WTC11 (cell line): ENCODE results near the gene ELFN2. TPM values are rescaled to one million over a fixed set of nuclear protein-coding genes. Genes with fewer than 3 reads are reported as not detected.

Experiments
- ATAC-seq: fragments of 200-7000 bp; cut with Tn5 transposase; 2 replicates; pipeline ENCODE4 v1.10.0; 2021; ENCODE audit warnings: mild to moderate bottlenecking, moderate library complexity
- CTCF ChIA-PET: fragments of 300-600 bp; sonication (Branson Sonifier 250); formaldehyde crosslinking; loops from one replicate; lab custom pipeline; 2021; ENCODE audit warnings: antibody characterized with exemption; lab: Charles Lee
- POLR2A ChIA-PET: fragments of 350-600 bp; sonication (Branson Sonifier 250); formaldehyde crosslinking; loops from one replicate; lab custom pipeline; 2021; ENCODE audit warnings: antibody characterized with exemption; lab: Charles Lee
- DNase-seq: peaks from one replicate; pipeline ENCODE4 v3.0.0; 2021; ENCODE audit warnings: low spot score
- H3K27ac Mint-ChIP-seq: 2 replicates; pipeline ENCODE4 v1.8.0; 2021; ENCODE audit warnings: mixed read lengths
- H3K27me3 Mint-ChIP-seq: 2 replicates; pipeline ENCODE4 v1.8.0; 2021; ENCODE audit warnings: low read depth, mild to moderate bottlenecking, moderate library complexity, mixed read lengths
- H3K36me3 Mint-ChIP-seq: 2 replicates; pipeline ENCODE4 v1.8.0; 2021; ENCODE audit warnings: mixed read lengths
- H3K4me1 Mint-ChIP-seq: 2 replicates; pipeline ENCODE4 v1.8.0; 2022; ENCODE audit warnings: mixed read lengths
- H3K4me3 Mint-ChIP-seq: 2 replicates; pipeline ENCODE4 v1.8.0; 2021; ENCODE audit warnings: mild to moderate bottlenecking, moderate library complexity, mixed read lengths
- H3K9me3 Mint-ChIP-seq: 2 replicates; pipeline ENCODE4 v1.8.0; 2021; ENCODE audit warnings: mixed read lengths
- CREB1 ChIP-seq: sonication (generic); formaldehyde crosslinking; IDR thresholded peaks from 2 replicates; pipeline ENCODE4 v1.8.0; 2023; ENCODE audit warnings: mild to moderate bottlenecking, missing genetic modification reagents
- CTCF ChIP-seq: fragments of 200-600 bp; IDR thresholded peaks from 2 replicates; pipeline ENCODE4 v1.8.0; 2022; ENCODE audit warnings: antibody characterized with exemption
- E2F1 ChIP-seq: sonication (generic); formaldehyde crosslinking; IDR thresholded peaks from 2 replicates; pipeline ENCODE4 v1.8.0; 2022; ENCODE audit warnings: mild to moderate bottlenecking, missing genetic modification reagents
- EMX1 ChIP-seq: fragments of 250-450 bp; sonication (Bioruptor Pico); IDR thresholded peaks from 2 replicates; pipeline ENCODE4 v1.8.0; 2021; ENCODE audit warnings: mild to moderate bottlenecking
- ETV6 ChIP-seq: sonication (generic); formaldehyde crosslinking; IDR thresholded peaks from 2 replicates; pipeline ENCODE4 v1.8.1; 2022; ENCODE audit warnings: mild to moderate bottlenecking, missing genetic modification reagents
- HMGA2 ChIP-seq: fragments of 250-450 bp; sonication (Bioruptor Pico); IDR thresholded peaks from 2 replicates; pipeline ENCODE4 v1.4.0; 2021; ENCODE audit warnings: mild to moderate bottlenecking, moderate library complexity
- HMGXB4 ChIP-seq: sonication (generic); formaldehyde crosslinking; IDR thresholded peaks from 2 replicates; pipeline ENCODE4 v1.8.1; 2023; ENCODE audit warnings: mild to moderate bottlenecking, moderate library complexity, missing genetic modification reagents
- IRF2 ChIP-seq: sonication (generic); formaldehyde crosslinking; IDR thresholded peaks from 2 replicates; pipeline ENCODE4 v1.8.0; 2022; ENCODE audit warnings: low read depth, missing genetic modification reagents, borderline replicate concordance
- MAX ChIP-seq: sonication (generic); formaldehyde crosslinking; IDR thresholded peaks from 2 replicates; pipeline ENCODE4 v1.8.0; 2022; ENCODE audit warnings: mild to moderate bottlenecking, missing genetic modification reagents
- NFYB ChIP-seq: sonication (generic); formaldehyde crosslinking; conservative IDR thresholded peaks from 2 replicates; pipeline ENCODE4 v1.8.0; 2022; ENCODE audit warnings: low read depth, missing genetic modification reagents
- NR2C2 ChIP-seq: sonication (generic); formaldehyde crosslinking; IDR thresholded peaks from 2 replicates; pipeline ENCODE4 v1.8.0; 2022; ENCODE audit warnings: mild to moderate bottlenecking, missing genetic modification reagents
- PRDM15 ChIP-seq: sonication (generic); formaldehyde crosslinking; IDR thresholded peaks from 2 replicates; pipeline ENCODE4 v1.8.0; 2022; ENCODE audit warnings: missing genetic modification reagents
- SMAD4 ChIP-seq: sonication (generic); formaldehyde crosslinking; IDR thresholded peaks from 2 replicates; pipeline ENCODE4 v1.8.0; 2022; ENCODE audit warnings: mild to moderate bottlenecking, missing genetic modification reagents
- STAT6 ChIP-seq: sonication (generic); formaldehyde crosslinking; conservative IDR thresholded peaks from 2 replicates; pipeline ENCODE4 v1.8.1; 2023; ENCODE audit warnings: mild to moderate bottlenecking, low read depth, missing genetic modification reagents, moderate library complexity
- TCF7 ChIP-seq: sonication (generic); formaldehyde crosslinking; IDR thresholded peaks from 2 replicates; pipeline ENCODE4 v1.8.0; 2022; ENCODE audit warnings: mild to moderate bottlenecking, low read depth, missing genetic modification reagents, moderate library complexity
- TEAD1 ChIP-seq: sonication (generic); formaldehyde crosslinking; IDR thresholded peaks from 2 replicates; pipeline ENCODE4 v1.8.0; 2022; ENCODE audit warnings: mild to moderate bottlenecking, missing genetic modification reagents
- ZNF219 ChIP-seq: sonication (generic); formaldehyde crosslinking; IDR thresholded peaks from 2 replicates; pipeline ENCODE4 v1.8.0; 2023; ENCODE audit warnings: missing genetic modification reagents, mild to moderate bottlenecking, borderline replicate concordance
- ZNF671 ChIP-seq: fragments of 250-450 bp; sonication (Bioruptor Pico); IDR thresholded peaks from 2 replicates; pipeline ENCODE4 v1.8.0; 2021; ENCODE audit warnings: mild to moderate bottlenecking
- total RNA-seq: library from RNA; stranded (reverse); gene quantifications from 3 replicates; pipeline ENCODE4 v1.2.3, GENCODE V29; 2021
- TF ChIP-seq, protein P1 (sequence below): fragments of 250-450 bp; sonication (Bioruptor Pico); IDR thresholded peaks from 2 replicates; pipeline ENCODE4 v1.8.0; 2021; ENCODE audit warnings: mild to moderate bottlenecking
- TF ChIP-seq, protein P2 (sequence below): sonication (generic); formaldehyde crosslinking; IDR thresholded peaks from 2 replicates; pipeline ENCODE4 v1.8.0; 2023; ENCODE audit warnings: missing genetic modification reagents

The ELFN2 gene
- total RNA-seq, 1 experiment from 2014 or later: 0.87 TPM

GRCh38 chr22:37443977-37444376 lies 16.7 kb upstream of the ELFN2 start:
- ChIA-PET POLR2A (interaction anchor here (0.7 kb wide), 1 partner anchor 124 kb away, joined by 9 read pairs; no protein-coding TSS in a partner anchor), CTCF (no interaction called here)
- DNase-seq (no peak), ATAC-seq (no peak)
- Mint-ChIP-seq H3K27ac (no peak overlapping the region), H3K4me1 (no peaks in the 10 kb centered on the region), H3K4me3 (no peak overlapping the region), H3K9me3 (peaks cover 30% of the 10 kb centered on the region), H3K36me3 (peaks cover 6% of the 10 kb centered on the region), H3K27me3 (peaks cover 11% of the 10 kb centered on the region)
- TF ChIP-seq CTCF (no peak), MAX (CRISPR knock-in tag) (no peak), ETV6 (CRISPR knock-in tag) (no peak), ZNF219 (CRISPR knock-in tag) (no peak), HMGA2 (CRISPR knock-in tag) (no peak), EMX1 (no peak), TCF7 (no peak), SMAD4 (CRISPR knock-in tag) (no peak), IRF2 (no peak), STAT6 (CRISPR knock-in tag) (no peak), TEAD1 (no peak), E2F1 (CRISPR knock-in tag) (no peak), NR2C2 (no peak), HMGXB4 (no peak), CREB1 (CRISPR knock-in tag) (no peak), NFYB (CRISPR knock-in tag) (no peak), PRDM15 (CRISPR knock-in tag) (no peak), ZNF671 (CRISPR knock-in tag) (no peak)
- TF ChIP-seq, protein P1, sequence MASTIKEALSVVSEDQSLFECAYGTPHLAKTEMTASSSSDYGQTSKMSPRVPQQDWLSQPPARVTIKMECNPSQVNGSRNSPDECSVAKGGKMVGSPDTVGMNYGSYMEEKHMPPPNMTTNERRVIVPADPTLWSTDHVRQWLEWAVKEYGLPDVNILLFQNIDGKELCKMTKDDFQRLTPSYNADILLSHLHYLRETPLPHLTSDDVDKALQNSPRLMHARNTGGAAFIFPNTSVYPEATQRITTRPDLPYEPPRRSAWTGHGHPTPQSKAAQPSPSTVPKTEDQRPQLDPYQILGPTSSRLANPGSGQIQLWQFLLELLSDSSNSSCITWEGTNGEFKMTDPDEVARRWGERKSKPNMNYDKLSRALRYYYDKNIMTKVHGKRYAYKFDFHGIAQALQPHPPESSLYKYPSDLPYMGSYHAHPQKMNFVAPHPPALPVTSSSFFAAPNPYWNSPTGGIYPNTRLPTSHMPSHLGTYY: no peak
- TF ChIP-seq, protein P2, sequence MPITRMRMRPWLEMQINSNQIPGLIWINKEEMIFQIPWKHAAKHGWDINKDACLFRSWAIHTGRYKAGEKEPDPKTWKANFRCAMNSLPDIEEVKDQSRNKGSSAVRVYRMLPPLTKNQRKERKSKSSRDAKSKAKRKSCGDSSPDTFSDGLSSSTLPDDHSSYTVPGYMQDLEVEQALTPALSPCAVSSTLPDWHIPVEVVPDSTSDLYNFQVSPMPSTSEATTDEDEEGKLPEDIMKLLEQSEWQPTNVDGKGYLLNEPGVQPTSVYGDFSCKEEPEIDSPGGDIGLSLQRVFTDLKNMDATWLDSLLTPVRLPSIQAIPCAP (CRISPR knock-in tag): no peak
